Non-pigmented ciliary epithelial cell (primary cell): ENCODE results near the gene POTEG.
"Not testable (repeated sequence)": the region's sequence is repeated elsewhere in the genome, so short reads cannot be mapped to it uniquely, and the experiment has no call there.

Experiments used
- DNase-seq: peaks from one replicate; pipeline ENCODE4 v3.0.0-alpha.2; 2010; ENCODE audit warnings: low read depth

POTEG gene

GRCh38 chr14:19434241-19434640 is at the start of gene POTEG:
Gene POTEG (minus strand): TSS chr14:19434341. CDS start chr14:19434289, 52 bp downstream.
- DNase-seq: not testable (repeated sequence)

- not testable (repeated sequence) for DNase-seq
These were observed 48.0 kb upstream of the POTEG start for GRCh38 chr14:19482093-19482492.

GRCh38 chr14:19481421-19481820 is 47.3 kb upstream of the POTEG start:
- DNase-seq: not testable (repeated sequence)

- DNase-seq: not testable (repeated sequence)
These were observed 46.4 kb upstream of the POTEG start for GRCh38 chr14:19480491-19480890.

GRCh38 chr14:19445761-19446160 is 11.6 kb upstream of the POTEG start:
- not testable (repeated sequence) for DNase-seq

- not testable (repeated sequence) for DNase-seq
These were observed 5.7 kb upstream of the POTEG start for GRCh38 chr14:19439826-19440225.

GRCh38 chr14:19439219-19439618 is 5.1 kb upstream of the POTEG start:
- DNase-seq: not testable (repeated sequence)

GRCh38 chr14:19437126-19437443 is 2.9 kb upstream of the POTEG start:
- not testable (repeated sequence) for DNase-seq

GRCh38 chr14:19436311-19437125 is 2.4 kb upstream of the POTEG start:
- not testable (repeated sequence) for DNase-seq

- DNase-seq: not testable (repeated sequence)
These were observed 1.7 kb upstream of the POTEG start for GRCh38 chr14:19435852-19436251.

GRCh38 chr14:19434891-19435290 is 750 bp upstream of the POTEG start:
- DNase-seq: not testable (repeated sequence)

GRCh38 chr14:19433765-19434164 is 376 bp downstream of the POTEG start:
- DNase-seq: not testable (repeated sequence)

- not testable (repeated sequence) for DNase-seq
These were observed 25.6 kb downstream of the POTEG start for GRCh38 chr14:19408519-19408918.

- not testable (repeated sequence) for DNase-seq
These were observed 32.0 kb downstream of the POTEG start for GRCh38 chr14:19402097-19402496.

GRCh38 chr14:19394727-19395126 is 39.4 kb downstream of the POTEG start:
- not testable (repeated sequence) for DNase-seq

GRCh38 chr14:19390230-19390629 is 43.9 kb downstream of the POTEG start:
- DNase-seq: not testable (repeated sequence)

- not testable (repeated sequence) for DNase-seq
These were observed 45.4 kb downstream of the POTEG start for GRCh38 chr14:19388741-19389140.

- not testable (repeated sequence) for DNase-seq
These were observed 47.1 kb downstream of the POTEG start for GRCh38 chr14:19386996-19387395.

GRCh38 chr14:19386309-19386708 is 47.8 kb downstream of the POTEG start:
- DNase-seq: not testable (repeated sequence)

- not testable (repeated sequence) for DNase-seq
These were observed 49.9 kb downstream of the POTEG start for GRCh38 chr14:19384088-19384781.

GRCh38 chr14:19383008-19383584 is 51.0 kb downstream of the POTEG start:
- DNase-seq: not testable (repeated sequence)

GRCh38 chr14:19380137-19380536 is 54.0 kb downstream of the POTEG start:
- DNase-seq: not testable (repeated sequence)

- DNase-seq: not testable (repeated sequence)
These were observed 59.7 kb downstream of the POTEG start for GRCh38 chr14:19374451-19374903.
